HL-60 (cell line): ENCODE results near the gene SASH1.
A peak's percentile ranks its signal among the peaks of the same experiment; 100 is the strongest.

ENCODE experiments used
- DNase-seq, 2 experiments: peaks; one replicate each; pipeline ENCODE4 v3.0.0-alpha.2; 2010 to 2020; ENCODE audit warnings: low read depth in 1 of 2, low spot score in 1 of 2
- H3K27ac ChIP-seq: fragments of 250-450 bp; sonication (Bioruptor Pico); replicated peaks from 2 replicates; pipeline ENCODE4 v1.5.1; 2020; ENCODE audit warnings: mild to moderate bottlenecking, moderate library complexity
- H3K27me3 ChIP-seq: fragments of 250-450 bp; sonication (Bioruptor Pico); 2 replicates; pipeline ENCODE4 v1.5.1; 2021; ENCODE audit warnings: mild to moderate bottlenecking, moderate library complexity; ENCODE audit not compliant: insufficient read depth, poor library complexity, severe bottlenecking
- H3K4me3 ChIP-seq: replicated peaks from 2 replicates; pipeline ENCODE4 v1.5.1; 2011; ENCODE audit warnings: mild to moderate bottlenecking, control low read depth, low read length; ENCODE audit not compliant: insufficient read depth
- CTCF ChIP-seq: IDR thresholded peaks from one replicate; pipeline ENCODE4 v1.5.1; 2011; ENCODE audit warnings: low read length, control low read depth, inconsistent platforms; ENCODE audit not compliant: insufficient read depth
- GABPA ChIP-seq: IDR thresholded peaks from 2 replicates; pipeline ENCODE4 v1.6.1; 2012; ENCODE audit warnings: low read depth
- POLR2AphosphoS5 ChIP-seq: IDR thresholded peaks from 2 replicates; pipeline ENCODE4 v1.6.1; 2012; ENCODE audit warnings: low read depth
- SPI1 ChIP-seq: IDR thresholded peaks from 2 replicates; pipeline ENCODE4 v1.6.1; 2012; ENCODE audit warnings: low read depth, mild to moderate bottlenecking, borderline replicate concordance
- TF ChIP-seq, protein P1 (sequence below): IDR thresholded peaks from 2 replicates; pipeline ENCODE4 v1.6.1; 2012; ENCODE audit warnings: low read depth; ENCODE audit not compliant: insufficient replicate concordance

The SASH1 gene

DNA sequence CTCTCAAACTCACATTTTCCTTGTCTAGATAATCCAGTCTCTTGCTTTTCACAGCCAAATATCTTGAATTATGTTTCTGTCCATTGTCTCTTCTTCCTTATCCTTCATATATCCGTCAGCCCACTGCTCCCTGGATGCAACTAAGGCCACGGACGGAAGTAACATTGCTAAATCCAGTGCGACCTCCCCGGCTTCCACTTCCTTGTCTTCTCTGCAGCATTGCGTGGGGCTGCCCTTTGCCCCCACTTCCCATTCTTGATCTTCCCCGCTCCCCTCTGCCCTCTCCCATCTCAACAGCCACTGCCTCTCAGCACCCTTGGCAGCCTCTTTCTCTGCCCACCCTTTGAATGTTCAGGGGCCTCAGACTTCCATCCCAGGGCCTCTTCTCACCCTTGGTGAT is 213.8 kb downstream of the SASH1 start:
- TF ChIP-seq GABPA = no peak
- no peak for TF ChIP-seq SPI1
- TF ChIP-seq POLR2AphosphoS5 = no peak
- TF ChIP-seq CTCF = no peak
- TF ChIP-seq, protein P1, sequence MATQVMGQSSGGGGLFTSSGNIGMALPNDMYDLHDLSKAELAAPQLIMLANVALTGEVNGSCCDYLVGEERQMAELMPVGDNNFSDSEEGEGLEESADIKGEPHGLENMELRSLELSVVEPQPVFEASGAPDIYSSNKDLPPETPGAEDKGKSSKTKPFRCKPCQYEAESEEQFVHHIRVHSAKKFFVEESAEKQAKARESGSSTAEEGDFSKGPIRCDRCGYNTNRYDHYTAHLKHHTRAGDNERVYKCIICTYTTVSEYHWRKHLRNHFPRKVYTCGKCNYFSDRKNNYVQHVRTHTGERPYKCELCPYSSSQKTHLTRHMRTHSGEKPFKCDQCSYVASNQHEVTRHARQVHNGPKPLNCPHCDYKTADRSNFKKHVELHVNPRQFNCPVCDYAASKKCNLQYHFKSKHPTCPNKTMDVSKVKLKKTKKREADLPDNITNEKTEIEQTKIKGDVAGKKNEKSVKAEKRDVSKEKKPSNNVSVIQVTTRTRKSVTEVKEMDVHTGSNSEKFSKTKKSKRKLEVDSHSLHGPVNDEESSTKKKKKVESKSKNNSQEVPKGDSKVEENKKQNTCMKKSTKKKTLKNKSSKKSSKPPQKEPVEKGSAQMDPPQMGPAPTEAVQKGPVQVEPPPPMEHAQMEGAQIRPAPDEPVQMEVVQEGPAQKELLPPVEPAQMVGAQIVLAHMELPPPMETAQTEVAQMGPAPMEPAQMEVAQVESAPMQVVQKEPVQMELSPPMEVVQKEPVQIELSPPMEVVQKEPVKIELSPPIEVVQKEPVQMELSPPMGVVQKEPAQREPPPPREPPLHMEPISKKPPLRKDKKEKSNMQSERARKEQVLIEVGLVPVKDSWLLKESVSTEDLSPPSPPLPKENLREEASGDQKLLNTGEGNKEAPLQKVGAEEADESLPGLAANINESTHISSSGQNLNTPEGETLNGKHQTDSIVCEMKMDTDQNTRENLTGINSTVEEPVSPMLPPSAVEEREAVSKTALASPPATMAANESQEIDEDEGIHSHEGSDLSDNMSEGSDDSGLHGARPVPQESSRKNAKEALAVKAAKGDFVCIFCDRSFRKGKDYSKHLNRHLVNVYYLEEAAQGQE = no peak
- Histone ChIP-seq H3K27ac (no peak overlapping the region), H3K4me3 (no peak overlapping the region), H3K27me3 (peaks cover 8% of the 10 kb centered on the region)
- DNase-seq = peak in 1 of 2 experiments; percentile 46

DNA sequence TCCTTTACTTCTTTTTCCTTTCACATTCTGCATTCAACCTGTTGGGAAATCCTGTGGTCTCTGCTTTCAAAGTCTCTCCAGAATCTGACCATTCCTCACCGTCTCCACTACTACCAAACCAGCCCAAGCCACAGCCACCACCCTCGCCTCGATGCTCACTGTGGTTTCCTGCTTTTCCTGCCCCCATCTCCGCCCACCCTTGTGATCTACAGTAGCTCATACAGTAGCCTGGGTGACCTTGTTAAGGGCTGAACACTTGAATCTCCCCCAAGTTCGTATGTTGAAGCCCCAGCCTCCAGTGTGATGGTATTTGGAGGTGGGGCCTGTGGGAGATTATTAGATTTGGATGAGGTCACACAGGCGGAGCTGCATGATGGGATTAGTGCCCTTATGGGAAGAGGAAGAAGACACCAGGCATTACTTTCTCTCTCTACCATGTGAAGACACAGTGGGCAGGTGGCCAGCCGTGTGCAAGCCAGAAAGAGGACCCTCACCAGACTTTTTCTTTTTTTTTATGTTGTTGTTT is 215.2 kb downstream of the SASH1 start:
- peak overlapping the region; percentile 5 for H3K4me3 ChIP-seq
- no peak overlapping the region for H3K27ac ChIP-seq
- H3K27me3 ChIP-seq = no peaks in the 10 kb centered on the region
- DNase-seq = peak; percentile 35 to 56
- TF ChIP-seq, protein P1 = no peak
- no peak for TF ChIP-seq CTCF
- TF ChIP-seq SPI1 = no peak
- no peak for TF ChIP-seq GABPA
- no peak for TF ChIP-seq POLR2AphosphoS5

GRCh38 chr6:148559848-148560433 is 217.3 kb downstream of the SASH1 start:
- Histone ChIP-seq H3K4me3 (no peak overlapping the region), H3K27ac (no peak overlapping the region), H3K27me3 (no peaks in the 10 kb centered on the region)
- peak; percentile 36 to 40 for DNase-seq
- TF ChIP-seq GABPA = no peak
- TF ChIP-seq, protein P1 = no peak
- TF ChIP-seq SPI1 = no peak
- peak; percentile 58 for TF ChIP-seq CTCF
- no peak for TF ChIP-seq POLR2AphosphoS5
